OCI-LY7 (cell line): Measurements from ENCODE around the gene ZBTB47. TPM values are rescaled to one million over a fixed set of nuclear protein-coding genes. Genes with fewer than 3 reads are reported as not detected.

Experiments
- BruUV-seq: library from RNA; stranded (reverse); fragments of 400-500 nt; replicated peaks from 2 replicates; lab custom pipeline; 2021; lab: Mats Ljungman, UMichigan
- CTCF ChIA-PET: fragments of 300-600 bp; sonication (Branson Sonifier 250); formaldehyde crosslinking; loops from one replicate; lab custom pipeline; 2022; ENCODE audit warnings: antibody characterized with exemption; ENCODE audit not compliant: unreplicated experiment; lab: Charles Lee
- POLR2A ChIA-PET: fragments of 300-600 bp; sonication (Branson Sonifier 250); formaldehyde crosslinking; loops from one replicate; lab custom pipeline; 2022; ENCODE audit warnings: antibody characterized with exemption; lab: Charles Lee
- DNase-seq: peaks from one replicate; pipeline ENCODE4 v3.0.0-alpha.2; 2015; ENCODE audit warnings: low spot score
- H2AFZ ChIP-seq: fragments of 200-600 bp; sonication (generic), shearing (Covaris generic); 2 replicates; pipeline ENCODE4 v1.6.1; 2014; ENCODE audit warnings: mild to moderate bottlenecking, antibody characterized with exemption, low read length, moderate library complexity
- H3K27ac ChIP-seq: fragments of 200-600 bp; sonication (generic); 2 replicates; pipeline ENCODE4 v1.5.1; 2014; ENCODE audit warnings: mixed run types, low read depth, mild to moderate bottlenecking, moderate library complexity, low read length, inconsistent platforms; ENCODE audit not compliant: poor library complexity, severe bottlenecking
- H3K36me3 ChIP-seq: fragments of 200-600 bp; sonication (generic); 2 replicates; pipeline ENCODE4 v1.6.1; 2014; ENCODE audit warnings: mild to moderate bottlenecking, antibody characterized with exemption, low read length, moderate library complexity, mixed read lengths; ENCODE audit not compliant: insufficient read depth
- H3K4me1 ChIP-seq: fragments of 200-600 bp; sonication (generic); 2 replicates; pipeline ENCODE4 v1.5.1; 2014; ENCODE audit warnings: mild to moderate bottlenecking, low read length; ENCODE audit not compliant: insufficient read depth, poor library complexity, severe bottlenecking
- H3K4me2 ChIP-seq: fragments of 200-600 bp; sonication (generic); 2 replicates; pipeline ENCODE4 v1.6.1; 2014; ENCODE audit warnings: mild to moderate bottlenecking, low read length
- H3K4me3 ChIP-seq: fragments of 200-600 bp; sonication (generic); 2 replicates; pipeline ENCODE4 v1.5.1; 2014; ENCODE audit warnings: mild to moderate bottlenecking, low read depth, low read length; ENCODE audit not compliant: poor library complexity, severe bottlenecking
- H3K79me2 ChIP-seq: fragments of 200-600 bp; sonication (generic); 2 replicates; pipeline ENCODE4 v1.6.1; 2016; ENCODE audit warnings: low read depth, mild to moderate bottlenecking, low read length, moderate library complexity, mixed read lengths; ENCODE audit not compliant: insufficient read depth
- H3K9me2 ChIP-seq: fragments of 200-600 bp; sonication (generic); 2 replicates; pipeline ENCODE4 v1.6.1; 2016; ENCODE audit warnings: mild to moderate bottlenecking, low read length, mixed read lengths; ENCODE audit not compliant: insufficient read depth
- H3K9me3 ChIP-seq: fragments of 200-600 bp; sonication (generic); 2 replicates; pipeline ENCODE4 v1.6.1; 2014; ENCODE audit warnings: mild to moderate bottlenecking, mixed run types, low read length, mixed read lengths
- H4K20me1 ChIP-seq: fragments of 200-600 bp; sonication (generic); 2 replicates; pipeline ENCODE4 v1.6.1; 2014; ENCODE audit warnings: mild to moderate bottlenecking, antibody characterized with exemption, low read length, moderate library complexity, mixed read lengths; ENCODE audit not compliant: insufficient read depth
- CTCF ChIP-seq: fragments of 200-600 bp; sonication (generic); conservative IDR thresholded peaks from 2 replicates; pipeline ENCODE4 v1.5.1; 2014; ENCODE audit warnings: mild to moderate bottlenecking, antibody characterized with exemption, low read length, moderate library complexity, mixed read lengths
- EZH2phosphoT487 ChIP-seq: fragments of 200-600 bp; sonication (generic); IDR thresholded peaks from 2 replicates; pipeline ENCODE4 v1.6.1; 2018; ENCODE audit warnings: low read depth, borderline replicate concordance, mild to moderate bottlenecking, mixed run types, antibody characterized with exemption, low read length, moderate library complexity, mixed read lengths
- intact Hi-C: fragments of 100-400 bp; cut with micrococcal nuclease; formaldehyde crosslinking; loops from one replicate; pipeline ENCODE4 v1.10.0; 2022; ENCODE audit not compliant: unreplicated experiment
- total RNA-seq, 2 experiments: library from RNA; depleted of rRNA in 1 of 2; stranded (reverse); fragments of >200 nt in 1 of 2; shearing (Covaris generic) in 1 of 2; gene quantifications; 2 replicates each; pipeline ENCODE4 v1.2.3, GENCODE V29; 2014 to 2022

The ZBTB47 gene
- total RNA-seq, 2 experiments from 2014 or later: 0.09 TPM; not detected in 1

GRCh38 chr3:42682301-42683070, 29.0 kb downstream of the ZBTB47 start:
- Histone ChIP-seq H2AFZ (no peak overlapping the region), H3K36me3 (no peaks in the 10 kb centered on the region), H3K79me2 (no peaks in the 10 kb centered on the region), H3K27ac (no peak overlapping the region), H3K9me3 (no peaks in the 10 kb centered on the region), H4K20me1 (no peaks in the 10 kb centered on the region), H3K4me3 (no peak overlapping the region), H3K4me2 (no peak overlapping the region), H3K9me2 (no peaks in the 10 kb centered on the region), H3K4me1 (no peaks in the 10 kb centered on the region)
- no TSS peak for BruUV-seq
- intact Hi-C loops: no loop called here
- TF ChIP-seq EZH2phosphoT487: no peak
- no peak for TF ChIP-seq CTCF
- CTCF ChIA-PET: no interaction called here
- POLR2A ChIA-PET: interaction anchor here (0.6 kb wide), 1 partner anchor 62 kb away, joined by 5 read pairs; no protein-coding TSS in a partner anchor
- DNase-seq: no peak

GRCh38 chr3:42683875-42684598, 30.5 kb downstream of the ZBTB47 start:
- POLR2A ChIA-PET: interaction anchor here (0.7 kb wide), 1 partner anchor 34 kb away, joined by 3 read pairs; no protein-coding TSS in a partner anchor
- no peaks in the 10 kb centered on the region for H3K9me2 ChIP-seq
- no peak for DNase-seq
- intact Hi-C loops: no loop called here
- H3K4me3 ChIP-seq: no peak overlapping the region
- no peak for TF ChIP-seq EZH2phosphoT487
- no peak for TF ChIP-seq CTCF
- CTCF ChIA-PET: no interaction called here
- no peak overlapping the region for H2AFZ ChIP-seq
- H3K27ac ChIP-seq: no peak overlapping the region
- no peaks in the 10 kb centered on the region for H3K9me3 ChIP-seq
- H3K36me3 ChIP-seq: no peaks in the 10 kb centered on the region
- no peaks in the 10 kb centered on the region for H3K79me2 ChIP-seq
- H3K4me1 ChIP-seq: no peaks in the 10 kb centered on the region
- no peaks in the 10 kb centered on the region for H4K20me1 ChIP-seq
- H3K4me2 ChIP-seq: no peak overlapping the region
- BruUV-seq: no TSS peak
